Measurements from ENCODE around the gene KDM8. TPM values are rescaled to one million over a fixed set of nuclear protein-coding genes. Genes with fewer than 3 reads are reported as not detected.

KDM8 gene
- total RNA-seq, 1 experiment from 2014 or later = 6.0 TPM

DNA sequence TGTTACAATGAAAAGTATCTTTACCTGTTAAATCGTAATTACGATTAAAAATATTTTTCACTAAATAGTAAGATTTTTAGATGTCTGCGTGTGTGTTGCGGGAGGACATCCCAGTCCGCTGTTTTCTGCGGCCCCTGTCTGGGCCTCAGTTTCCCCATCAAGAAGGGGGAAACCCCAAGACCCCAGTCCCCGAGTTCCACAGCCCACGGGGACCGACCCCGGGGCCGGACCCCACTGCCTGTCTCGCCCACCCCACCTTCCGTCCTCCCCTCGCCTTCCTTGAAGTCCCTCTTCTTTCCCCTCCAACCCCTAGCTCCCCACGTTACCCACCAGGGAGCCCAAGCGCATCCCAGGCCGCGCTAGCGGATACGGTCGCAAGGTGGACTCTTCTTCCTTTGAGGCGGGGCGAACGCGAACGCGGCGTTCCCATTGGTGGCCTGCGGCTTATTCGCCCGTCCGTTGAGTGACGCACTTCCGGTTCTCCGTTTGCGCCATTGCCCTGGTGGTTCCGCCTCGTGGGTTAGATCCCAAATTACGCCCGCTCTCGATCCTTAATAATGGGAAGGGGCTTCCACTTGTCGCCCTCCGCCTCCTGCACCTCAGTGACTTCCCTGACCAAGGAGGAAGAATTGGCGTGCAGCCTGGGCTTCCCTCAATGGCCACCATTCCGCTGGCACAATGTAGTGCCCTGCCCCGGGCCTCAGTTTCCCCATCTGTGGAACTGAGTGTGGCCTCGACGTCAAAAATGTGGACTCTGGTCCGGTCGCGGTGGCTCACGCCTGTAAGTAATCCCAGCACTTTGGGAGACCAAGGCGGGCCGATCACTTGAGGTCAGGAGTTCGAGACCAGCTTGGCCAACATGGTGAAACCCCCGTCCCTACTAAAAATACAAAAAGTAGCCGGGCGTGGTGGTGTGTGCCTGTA is 65.3 kb downstream of the KDM8 start, which contains the start of gene NSMCE1:
NSMCE1 (minus strand) TSS at position 397 of the 924 bp plus-strand sequence. CDS start 11,202 bp downstream, outside the sequence.
- DNase-seq (ENCODE audit: low spot score) = peak; percentile 93

- no peak for DNase-seq (ENCODE audit: low spot score)
These were observed 66.2 kb downstream of the KDM8 start for GRCh38 chr16:27269300-27270150.

DNA sequence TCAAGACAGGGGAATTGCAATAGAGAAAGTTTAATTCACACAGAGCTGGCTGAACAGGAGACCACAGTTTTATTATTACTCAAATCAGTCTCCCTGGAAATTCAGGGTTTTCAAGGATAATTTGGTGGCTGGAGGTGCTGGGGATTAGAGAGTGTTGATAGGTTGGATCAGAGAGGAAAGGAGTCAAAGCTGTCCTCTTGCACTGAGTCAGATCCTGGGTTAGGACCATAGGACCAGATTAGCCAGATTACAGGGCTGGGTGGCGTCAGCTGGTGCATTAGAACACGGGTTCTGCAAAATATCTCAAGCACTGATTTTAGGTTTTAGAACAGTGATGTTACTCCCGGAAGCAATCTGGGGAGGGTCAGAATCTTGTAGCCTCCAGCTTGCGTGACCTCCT is 67.0 kb downstream of the KDM8 start:
- DNase-seq (ENCODE audit: low spot score) = no peak

Other genes with a start within 250 kb of the KDM8 start
- gene C16orf82, start 136.6 kb upstream of the KDM8 start, total RNA-seq (2014; rRNA removed; shearing (Covaris generic)) = not detected in 2 replicates
- gene NSMCE1, start 65.2 kb downstream of the KDM8 start, total RNA-seq (2014; rRNA removed; shearing (Covaris generic)) = 96.6 and 104 TPM in 2 replicates
- 21.2 and 25.6 TPM in 2 replicates for gene IL4R, start 110.4 kb downstream of the KDM8 start, total RNA-seq (2014; rRNA removed; shearing (Covaris generic))
- 1.3 and 6.6 TPM in 2 replicates for gene IL21R, start 198.6 kb downstream of the KDM8 start, total RNA-seq (2014; rRNA removed; shearing (Covaris generic))